ENCODE data around the gene SPATA20.

Gene SPATA20

DNA sequence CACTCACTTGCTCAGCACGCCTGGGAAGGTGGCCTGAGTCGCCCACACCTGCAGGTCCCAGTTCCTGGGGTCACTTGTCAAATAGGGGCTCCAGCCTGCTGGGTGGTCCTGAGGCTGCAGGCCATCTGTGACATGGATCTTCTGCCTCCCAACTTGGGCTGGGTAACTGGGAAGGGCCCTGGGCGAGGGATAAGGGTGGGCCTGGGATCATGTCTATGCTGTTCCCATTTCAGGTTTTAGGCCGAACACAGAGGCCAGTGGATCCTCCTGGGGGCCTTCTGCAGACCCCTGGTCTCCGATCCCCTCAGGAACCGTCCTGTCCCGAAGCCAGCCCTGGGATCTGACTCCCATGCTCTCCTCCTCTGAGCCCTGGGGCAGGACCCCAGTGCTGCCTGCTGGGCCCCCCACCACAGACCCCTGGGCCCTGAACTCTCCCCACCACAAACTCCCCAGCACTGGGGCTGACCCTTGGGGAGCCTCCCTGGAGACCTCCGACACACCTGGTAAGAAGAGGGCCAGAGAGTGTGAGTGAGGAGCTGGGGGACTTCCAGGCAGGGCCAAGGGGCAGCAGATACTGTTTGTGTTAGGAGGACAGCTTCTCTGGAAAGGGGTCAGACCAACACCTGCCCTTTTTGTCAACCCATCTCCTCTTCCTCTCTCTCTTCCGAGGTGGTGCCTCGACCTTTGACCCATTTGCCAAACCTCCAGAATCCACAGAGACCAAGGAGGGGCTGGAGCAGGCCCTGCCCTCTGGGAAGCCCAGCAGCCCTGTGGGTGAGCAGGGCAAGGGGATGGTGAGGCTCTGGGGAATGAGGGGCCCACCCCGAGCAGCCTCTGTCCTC is 6.2 kb upstream of the SPATA20 start:
- no peak for DNase-seq

- no peak for DNase-seq
Measured at GRCh38 chr17:50541402-50541715, 5.6 kb upstream of the SPATA20 start.

- DNase-seq: peak; percentile 81
Measured at GRCh38 chr17:50541716-50542688, 5.0 kb upstream of the SPATA20 start.

DNA sequence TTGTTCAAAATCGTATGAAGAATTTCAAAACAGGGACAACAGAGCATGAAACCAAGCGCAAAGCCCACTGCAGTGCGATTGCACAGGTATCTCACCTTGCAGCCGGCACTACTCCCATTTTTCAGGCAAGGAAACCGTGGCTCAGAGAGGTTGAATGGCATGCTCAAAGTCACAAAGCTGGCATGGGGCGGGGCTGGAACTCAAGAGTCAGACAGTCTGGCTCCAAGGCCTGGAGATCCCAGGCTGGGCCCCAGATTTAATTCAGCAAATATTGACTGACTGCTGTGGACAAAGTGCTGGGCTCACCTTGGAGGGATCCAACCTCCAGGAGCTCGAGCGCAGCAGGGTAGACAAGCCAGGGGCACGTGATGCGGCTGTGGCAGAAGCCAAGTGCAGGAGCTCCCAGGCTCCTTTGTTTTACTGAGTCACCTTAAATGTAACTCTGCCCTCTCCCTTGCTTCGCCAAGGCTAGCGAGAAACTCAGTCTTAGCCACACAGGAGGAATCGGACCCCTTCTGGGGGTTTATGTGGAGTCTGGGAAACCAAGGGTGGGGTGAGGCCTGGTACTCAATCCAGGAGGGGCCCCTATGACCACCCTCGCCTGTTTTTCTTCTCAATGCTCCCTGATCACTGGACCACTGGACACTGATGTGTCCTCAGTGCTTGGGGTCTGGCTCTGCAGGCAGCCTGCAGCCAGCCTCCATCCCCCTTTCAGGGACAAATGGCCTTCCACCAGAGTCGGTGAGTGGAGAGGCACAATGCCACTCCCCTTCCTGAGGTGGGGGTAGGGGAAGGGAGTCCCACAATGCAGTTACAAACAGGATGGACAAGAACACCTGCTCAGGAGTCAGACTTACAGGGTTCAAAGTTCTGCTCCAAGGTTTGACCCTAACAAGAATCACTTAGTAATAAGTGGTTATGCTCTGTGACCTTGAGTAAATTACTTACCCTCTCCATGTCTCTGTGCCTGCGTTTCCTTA is 3.9 kb upstream of the SPATA20 start:
- DNase-seq: no peak

DNA sequence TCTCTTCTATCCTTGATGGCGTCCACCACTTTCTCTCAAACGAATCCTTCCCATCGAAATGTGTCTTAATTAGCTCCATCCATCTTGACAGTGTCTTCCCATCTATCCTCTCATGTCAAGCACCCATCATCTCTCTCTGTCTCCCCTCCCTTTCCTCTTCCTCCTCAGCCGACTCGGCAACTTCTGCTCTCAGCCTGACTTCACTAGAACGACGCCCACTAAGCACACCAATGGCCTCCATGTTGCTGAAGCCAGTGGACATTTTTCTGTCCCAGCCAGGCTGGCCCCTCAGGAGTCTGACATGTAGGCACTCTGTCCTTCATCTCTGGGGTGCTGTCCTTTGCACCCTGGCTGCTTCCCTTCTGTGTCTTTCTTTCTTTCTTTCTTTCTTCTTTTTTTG is 2.5 kb upstream of the SPATA20 start:
- DNase-seq: peak; percentile 52

DNA sequence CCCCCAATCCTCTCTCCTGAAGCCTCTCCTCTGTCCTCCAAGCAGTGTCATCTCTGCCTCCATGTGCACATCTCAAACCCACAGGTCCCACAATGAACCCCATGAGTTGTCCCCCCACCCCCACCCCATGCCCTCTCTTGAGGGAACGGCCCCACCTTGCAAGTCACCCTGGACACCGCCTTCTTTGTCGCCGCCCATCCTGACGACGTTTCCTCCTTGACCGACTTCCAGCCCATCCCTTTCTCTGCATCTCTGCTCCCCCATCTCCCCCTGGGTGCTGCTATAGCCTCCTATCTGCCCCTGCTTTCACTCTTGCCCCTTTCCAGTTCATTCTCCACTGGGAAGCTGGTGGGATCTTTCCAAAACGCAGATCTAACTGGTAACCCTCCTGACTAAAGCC is 1.7 kb upstream of the SPATA20 start:
- DNase-seq: no peak

- DNase-seq: no peak
Measured at GRCh38 chr17:50546701-50547034, 306 bp upstream of the SPATA20 start.

GRCh38 chr17:50547736-50548083 is 736 bp downstream of the SPATA20 start:
- DNase-seq: no peak

DNA sequence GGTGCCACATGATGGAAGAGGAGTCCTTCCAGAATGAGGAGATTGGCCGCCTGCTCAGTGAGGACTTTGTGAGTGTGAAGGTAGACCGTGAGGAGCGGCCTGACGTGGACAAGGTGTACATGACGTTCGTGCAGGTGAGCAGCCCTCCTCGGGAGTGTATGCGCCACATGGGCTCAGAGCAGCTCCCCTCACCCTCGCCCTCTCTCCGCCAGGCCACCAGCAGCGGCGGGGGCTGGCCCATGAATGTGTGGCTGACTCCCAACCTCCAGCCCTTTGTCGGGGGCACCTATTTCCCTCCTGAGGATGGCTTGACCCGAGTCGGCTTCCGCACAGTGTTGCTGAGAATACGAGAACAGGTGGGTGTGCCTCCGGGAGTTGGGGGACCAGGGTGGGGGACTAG is 1.9 kb downstream of the SPATA20 start:
- DNase-seq: no peak

DNA sequence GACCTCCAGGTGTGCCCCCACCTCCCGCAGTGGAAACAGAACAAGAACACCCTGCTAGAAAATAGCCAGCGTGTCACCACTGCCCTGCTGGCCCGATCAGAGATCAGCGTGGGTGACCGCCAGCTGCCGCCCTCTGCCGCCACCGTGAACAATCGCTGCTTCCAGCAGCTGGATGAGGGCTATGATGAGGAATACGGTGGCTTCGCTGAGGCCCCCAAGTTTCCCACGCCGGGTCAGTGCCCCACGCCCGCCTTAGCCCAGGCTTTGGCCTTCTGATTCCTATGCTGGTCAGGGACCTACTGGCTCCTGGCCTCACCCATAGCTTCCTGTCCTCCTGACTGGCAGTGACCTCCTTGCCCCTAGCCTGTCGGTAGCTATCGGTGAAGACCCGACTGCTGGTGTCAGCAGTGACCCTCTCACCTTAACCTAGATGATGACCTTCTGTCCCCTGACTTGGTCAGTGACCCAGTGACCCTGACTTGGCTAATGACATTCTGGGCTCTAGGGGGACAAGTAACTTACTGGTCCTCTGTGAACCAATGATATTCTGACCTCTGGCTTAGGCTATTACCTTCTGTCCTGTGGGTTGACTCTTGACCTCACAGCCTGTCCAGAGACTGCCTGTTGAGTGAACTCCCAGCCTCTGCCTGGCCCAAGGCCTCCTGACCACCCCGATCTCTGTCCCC is 2.4 kb downstream of the SPATA20 start:
- DNase-seq: no peak

DNA sequence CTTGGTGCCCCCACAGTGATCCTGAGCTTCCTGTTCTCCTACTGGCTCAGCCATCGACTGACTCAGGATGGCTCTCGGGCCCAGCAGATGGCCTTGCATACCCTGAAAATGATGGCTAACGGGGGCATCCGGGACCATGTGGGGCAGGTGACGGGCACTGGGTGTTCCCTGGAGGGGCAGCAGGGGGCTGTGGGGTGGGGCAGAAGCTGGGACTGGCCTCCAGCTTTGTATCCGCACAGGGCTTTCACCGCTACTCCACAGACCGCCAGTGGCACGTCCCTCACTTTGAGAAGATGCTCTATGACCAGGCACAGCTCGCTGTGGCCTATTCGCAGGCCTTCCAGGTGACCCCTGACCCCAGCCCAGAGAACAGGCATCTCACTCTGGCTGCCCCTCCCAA is 3.0 kb downstream of the SPATA20 start:
- DNase-seq: no peak

GRCh38 chr17:50550661-50551432 is 3.9 kb downstream of the SPATA20 start:
- peak; percentile 69 for DNase-seq

DNA sequence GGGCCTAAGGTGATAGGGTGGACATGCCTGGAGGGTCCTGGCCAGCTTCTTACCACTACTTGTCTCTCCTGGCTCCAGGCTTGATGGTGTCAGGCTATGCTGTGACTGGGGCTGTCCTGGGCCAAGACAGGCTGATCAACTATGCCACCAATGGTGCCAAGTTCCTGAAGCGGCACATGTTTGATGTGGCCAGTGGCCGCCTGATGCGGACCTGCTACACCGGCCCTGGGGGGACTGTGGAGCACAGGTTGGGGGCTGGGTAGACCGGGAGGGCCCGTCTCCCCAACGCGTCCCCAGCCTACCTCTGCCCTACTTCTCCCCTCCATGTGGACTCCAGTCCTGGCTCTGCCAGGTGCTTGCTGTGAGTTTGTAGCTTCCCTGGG is 4.5 kb downstream of the SPATA20 start:
- DNase-seq: no peak

DNA sequence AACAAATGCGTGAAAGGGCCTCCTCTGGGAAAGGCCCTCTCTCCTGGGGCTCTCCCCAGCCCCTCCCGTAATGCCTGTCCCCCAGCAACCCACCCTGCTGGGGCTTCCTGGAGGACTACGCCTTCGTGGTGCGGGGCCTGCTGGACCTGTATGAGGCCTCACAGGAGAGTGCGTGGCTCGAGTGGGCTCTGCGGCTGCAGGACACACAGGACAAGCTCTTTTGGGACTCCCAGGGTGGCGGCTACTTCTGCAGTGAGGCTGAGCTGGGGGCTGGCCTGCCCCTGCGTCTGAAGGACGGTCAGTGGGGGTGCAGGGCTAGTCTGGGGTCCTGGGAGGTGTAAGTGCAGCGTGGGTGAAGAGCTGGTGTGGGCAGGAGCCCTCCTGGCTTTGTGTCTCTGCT is 4.9 kb downstream of the SPATA20 start:
- no peak for DNase-seq

GRCh38 chr17:50554201-50554600 is 7.2 kb downstream of the SPATA20 start:
- no peak for DNase-seq

- DNase-seq: no peak
Measured at GRCh38 chr17:50556803-50557202, 9.8 kb downstream of the SPATA20 start.

- DNase-seq: no peak
Measured at GRCh38 chr17:50557630-50558029, 10.7 kb downstream of the SPATA20 start.

DNA sequence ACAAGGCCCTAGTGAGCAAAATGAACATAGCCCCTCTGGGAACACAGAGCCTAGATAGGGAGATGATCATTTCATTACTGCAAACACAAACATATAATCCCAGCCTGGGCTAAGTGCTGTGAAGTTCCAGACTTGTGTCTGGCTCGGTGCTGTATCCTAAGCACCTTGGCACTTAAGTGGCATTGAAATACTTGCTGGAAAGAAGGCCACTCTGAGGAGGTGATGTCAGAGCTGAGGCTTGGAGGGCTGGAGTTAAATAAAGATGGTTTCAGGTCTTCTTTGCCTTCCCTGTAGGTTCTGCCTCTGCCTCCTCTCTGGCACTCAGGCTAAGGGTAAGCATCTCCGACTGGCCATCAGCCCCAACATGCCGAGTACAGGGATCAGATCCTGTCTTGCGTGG is 11.1 kb downstream of the SPATA20 start:
- no peak for DNase-seq

DNA sequence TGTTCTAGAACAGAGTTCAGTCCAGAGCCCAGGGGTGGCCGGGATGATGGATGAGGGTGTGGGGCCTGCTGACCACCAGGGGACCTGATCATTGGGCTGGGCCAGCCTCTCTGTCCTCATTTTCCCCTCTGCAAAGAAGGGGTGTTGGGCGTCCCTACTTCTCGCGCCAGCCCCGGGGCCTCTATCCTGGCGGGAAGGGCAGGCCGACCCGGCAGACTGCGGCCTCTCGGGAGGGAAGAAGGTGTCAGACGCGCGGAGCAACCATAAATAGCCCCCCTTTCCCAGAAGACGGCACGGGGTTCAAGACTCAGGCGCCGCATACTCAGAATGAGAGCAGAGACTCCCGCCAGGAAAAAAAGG is 11.6 kb downstream of the SPATA20 start:
- no peak for DNase-seq

GRCh38 chr17:50558941-50559614 is 12.1 kb downstream of the SPATA20 start:
- peak; percentile 63 for DNase-seq

GRCh38 chr17:50559674-50560184 is 12.8 kb downstream of the SPATA20 start:
- DNase-seq: peak; percentile 68

Measured in inflammatory macrophage treated with lipopolysaccharide for 4 hours (primary cell).